OCI-LY7 (cell line): Measurements from ENCODE around the gene CCDC32.
"Not testable (repeated sequence)": the region's sequence is repeated elsewhere in the genome, so short reads cannot be mapped to it uniquely, and the experiment has no call there.

Experiments
- CTCF ChIP-seq: fragments of 200-600 bp; sonication (generic); conservative IDR thresholded peaks from 2 replicates; pipeline ENCODE4 v1.5.1; 2014; ENCODE audit warnings: mild to moderate bottlenecking, antibody characterized with exemption, low read length, moderate library complexity, mixed read lengths
- EZH2phosphoT487 ChIP-seq: fragments of 200-600 bp; sonication (generic); IDR thresholded peaks from 2 replicates; pipeline ENCODE4 v1.6.1; 2018; ENCODE audit warnings: low read depth, borderline replicate concordance, mild to moderate bottlenecking, mixed run types, antibody characterized with exemption, low read length, moderate library complexity, mixed read lengths

- not testable (repeated sequence) for TF ChIP-seq CTCF, EZH2phosphoT487
These were observed 12.1 kb upstream of the CCDC32 start for GRCh38 chr15:40576914-40577313.
